Trophoblast cell (in vitro differentiated cells and primary cell): ENCODE data around the gene PLB1.

ENCODE experiments used
- DNase-seq, 2 donors: peaks; one replicate each; pipeline ENCODE4 v3.0.0-alpha.2; 2016
- H2AFZ ChIP-seq: 2 replicates; pipeline ENCODE4 v1.6.1; 2013; ENCODE audit warnings: low read length, moderate library complexity, mild to moderate bottlenecking; ENCODE audit not compliant: insufficient read depth, poor library complexity
- H2AK5ac ChIP-seq: 2 replicates; pipeline ENCODE4 v1.6.1; 2013; ENCODE audit warnings: mild to moderate bottlenecking, low read length
- H2BK120ac ChIP-seq: 2 replicates; pipeline ENCODE4 v1.6.1; 2013; ENCODE audit warnings: low read length, mild to moderate bottlenecking, moderate library complexity; ENCODE audit not compliant: insufficient read depth, poor library complexity
- H2BK12ac ChIP-seq: 2 replicates; pipeline ENCODE4 v1.6.1; 2013; ENCODE audit warnings: mild to moderate bottlenecking, low read length, moderate library complexity
- H2BK5ac ChIP-seq: 2 replicates; pipeline ENCODE4 v1.6.1; 2013; ENCODE audit warnings: low read length, low read depth, moderate library complexity, mild to moderate bottlenecking; ENCODE audit not compliant: poor library complexity
- H3K14ac ChIP-seq: 2 replicates; pipeline ENCODE4 v1.6.1; 2013; ENCODE audit warnings: mild to moderate bottlenecking, low read length
- H3K18ac ChIP-seq: 2 replicates; pipeline ENCODE4 v1.6.1; 2013; ENCODE audit warnings: mild to moderate bottlenecking, low read length
- H3K23ac ChIP-seq: 2 replicates; pipeline ENCODE4 v1.6.1; 2013; ENCODE audit warnings: low read length
- H3K27ac ChIP-seq: 2 replicates; pipeline ENCODE4 v1.5.1; 2013; ENCODE audit warnings: low read depth, mild to moderate bottlenecking, inconsistent platforms, low read length, moderate library complexity
- H3K27me3 ChIP-seq: 2 replicates; pipeline ENCODE4 v1.6.1; 2013; ENCODE audit warnings: inconsistent platforms, mild to moderate bottlenecking, low read length, moderate library complexity; ENCODE audit not compliant: insufficient read depth
- H3K36me3 ChIP-seq, 2 experiments: 1 replicate in 1 of 2; 2 replicates in 1 of 2; pipeline ENCODE4 v1.6.1; 2013; ENCODE audit warnings: low read length in 2 of 2, mild to moderate bottlenecking in 2 of 2, moderate library complexity in 1 of 2; ENCODE audit not compliant: insufficient read depth in 2 of 2, control insufficient read depth in 1 of 2
- H3K4ac ChIP-seq: 2 replicates; pipeline ENCODE4 v1.6.1; 2013; ENCODE audit warnings: low read depth, mild to moderate bottlenecking, low read length, moderate library complexity
- H3K4me1 ChIP-seq, 2 experiments: 1 replicate in 1 of 2; 2 replicates in 1 of 2; pipeline ENCODE4 v1.6.1; 2013; ENCODE audit warnings: low read length in 2 of 2, mild to moderate bottlenecking in 2 of 2, moderate library complexity in 1 of 2; ENCODE audit not compliant: insufficient read depth in 2 of 2, control insufficient read depth in 1 of 2
- H3K4me2 ChIP-seq: 2 replicates; pipeline ENCODE4 v1.6.1; 2013; ENCODE audit warnings: inconsistent platforms, mild to moderate bottlenecking, low read length, moderate library complexity
- H3K4me3 ChIP-seq: 2 replicates; pipeline ENCODE4 v1.5.1; 2013; ENCODE audit warnings: mild to moderate bottlenecking, low read depth, low read length, inconsistent platforms
- H3K79me1 ChIP-seq: one replicate; pipeline ENCODE4 v1.6.1; 2013; ENCODE audit warnings: low read length
- H3K79me2 ChIP-seq: 2 replicates; pipeline ENCODE4 v1.6.1; 2013; ENCODE audit warnings: low read length, mild to moderate bottlenecking; ENCODE audit not compliant: control insufficient read depth, insufficient read depth, poor library complexity
- H3K9ac ChIP-seq: 2 replicates; pipeline ENCODE4 v1.6.1; 2013; ENCODE audit warnings: mild to moderate bottlenecking, low read length
- H3K9me3 ChIP-seq: 2 replicates; pipeline ENCODE4 v1.6.1; 2013; ENCODE audit warnings: low read depth, mild to moderate bottlenecking, control low read depth, inconsistent platforms, low read length; ENCODE audit not compliant: insufficient read depth
- H4K12ac ChIP-seq: 2 replicates; pipeline ENCODE4 v1.6.1; 2013; ENCODE audit warnings: low read depth, mild to moderate bottlenecking, low read length, moderate library complexity
- H4K8ac ChIP-seq: 2 replicates; pipeline ENCODE4 v1.6.1; 2013; ENCODE audit warnings: low read depth, mild to moderate bottlenecking, low read length, moderate library complexity
- H4K91ac ChIP-seq: one replicate; pipeline ENCODE4 v1.6.1; 2013; ENCODE audit warnings: low read depth, mild to moderate bottlenecking, low read length, moderate library complexity
- WGBS: extraction: QIAGEN DNeasy Blood & Tissue Kit; methylation state at CpG from one replicate; pipeline ENCODE4 v1.1.7; 2013; ENCODE audit warnings: missing lambda C conversion rate; ENCODE audit not compliant: insufficient read length, insufficient coverage; ENCODE audit errors: extremely low coverage; 5-methylcytosine and 5-hydroxymethylcytosine counted together

The PLB1 gene

DNA sequence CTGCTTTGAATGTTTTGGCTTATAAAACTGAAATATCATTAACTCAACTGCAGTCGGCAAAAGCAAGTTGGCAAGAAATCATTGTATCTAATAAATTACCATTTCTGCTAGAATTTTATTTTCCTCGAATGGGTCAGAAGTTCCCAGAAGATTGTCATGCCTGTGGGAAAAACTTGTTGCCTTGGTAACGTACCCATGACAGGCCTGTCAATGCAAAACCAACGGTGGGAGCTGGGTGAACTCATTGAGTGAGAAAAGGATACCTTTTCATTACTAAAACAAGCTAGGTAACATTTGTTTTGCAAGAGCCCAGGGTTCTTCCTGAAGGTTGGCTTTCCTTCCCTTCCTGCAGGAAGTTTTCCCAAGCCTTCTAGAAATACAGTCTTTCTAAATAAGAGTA is 9.5 kb downstream of the PLB1 start:
- Histone ChIP-seq H3K9me3 (no peaks in the 10 kb centered on the region), H2AK5ac (no peak overlapping the region), H4K12ac (no peak overlapping the region), H3K4me2 (no peak overlapping the region), H2AFZ (no peak overlapping the region), H3K79me2 (no peaks in the 10 kb centered on the region), H3K4ac (no peak overlapping the region), H3K4me1 (peaks cover 0 to 2% of the 10 kb centered on the region in 2 experiments), H2BK120ac (no peak overlapping the region), H3K9ac (no peak overlapping the region), H3K4me3 (no peak overlapping the region), H3K14ac (no peak overlapping the region), H3K79me1 (no peaks in the 10 kb centered on the region), H4K91ac (no peak overlapping the region), H3K27ac (no peak overlapping the region), H2BK5ac (no peak overlapping the region), H3K27me3 (no peaks in the 10 kb centered on the region), H3K23ac (no peak overlapping the region), H4K8ac (no peak overlapping the region), H3K18ac (no peak overlapping the region), H3K36me3 (no peaks in the 10 kb centered on the region), H2BK12ac (no peak overlapping the region)
- WGBS: no CpG with 5 or more reads among the region's 4 CpGs
- no peak for DNase-seq

GRCh38 chr2:28506112-28506910 is 10.5 kb downstream of the PLB1 start:
- H4K12ac ChIP-seq: no peak overlapping the region
- no peak overlapping the region for H3K27ac ChIP-seq
- H2BK12ac ChIP-seq: no peak overlapping the region
- H3K27me3 ChIP-seq: no peaks in the 10 kb centered on the region
- DNase-seq: peak in 1 of 2 donors; percentile 3
- H4K91ac ChIP-seq: no peak overlapping the region
- H3K4me1 ChIP-seq: peaks cover 0 to 2% of the 10 kb centered on the region in 2 experiments
- H2BK120ac ChIP-seq: no peak overlapping the region
- no peak overlapping the region for H3K14ac ChIP-seq
- no peaks in the 10 kb centered on the region for H3K9me3 ChIP-seq
- H2AK5ac ChIP-seq: no peak overlapping the region
- no peak overlapping the region for H3K4me3 ChIP-seq
- no peaks in the 10 kb centered on the region for H3K79me2 ChIP-seq
- no peak overlapping the region for H3K4ac ChIP-seq
- no peak overlapping the region for H3K4me2 ChIP-seq
- H3K9ac ChIP-seq: no peak overlapping the region
- H3K18ac ChIP-seq: no peak overlapping the region
- no peaks in the 10 kb centered on the region for H3K79me1 ChIP-seq
- WGBS: no CpG with 5 or more reads among the region's 5 CpGs
- H2AFZ ChIP-seq: no peak overlapping the region
- no peaks in the 10 kb centered on the region for H3K36me3 ChIP-seq
- no peak overlapping the region for H2BK5ac ChIP-seq
- no peak overlapping the region for H3K23ac ChIP-seq
- H4K8ac ChIP-seq: no peak overlapping the region

DNA sequence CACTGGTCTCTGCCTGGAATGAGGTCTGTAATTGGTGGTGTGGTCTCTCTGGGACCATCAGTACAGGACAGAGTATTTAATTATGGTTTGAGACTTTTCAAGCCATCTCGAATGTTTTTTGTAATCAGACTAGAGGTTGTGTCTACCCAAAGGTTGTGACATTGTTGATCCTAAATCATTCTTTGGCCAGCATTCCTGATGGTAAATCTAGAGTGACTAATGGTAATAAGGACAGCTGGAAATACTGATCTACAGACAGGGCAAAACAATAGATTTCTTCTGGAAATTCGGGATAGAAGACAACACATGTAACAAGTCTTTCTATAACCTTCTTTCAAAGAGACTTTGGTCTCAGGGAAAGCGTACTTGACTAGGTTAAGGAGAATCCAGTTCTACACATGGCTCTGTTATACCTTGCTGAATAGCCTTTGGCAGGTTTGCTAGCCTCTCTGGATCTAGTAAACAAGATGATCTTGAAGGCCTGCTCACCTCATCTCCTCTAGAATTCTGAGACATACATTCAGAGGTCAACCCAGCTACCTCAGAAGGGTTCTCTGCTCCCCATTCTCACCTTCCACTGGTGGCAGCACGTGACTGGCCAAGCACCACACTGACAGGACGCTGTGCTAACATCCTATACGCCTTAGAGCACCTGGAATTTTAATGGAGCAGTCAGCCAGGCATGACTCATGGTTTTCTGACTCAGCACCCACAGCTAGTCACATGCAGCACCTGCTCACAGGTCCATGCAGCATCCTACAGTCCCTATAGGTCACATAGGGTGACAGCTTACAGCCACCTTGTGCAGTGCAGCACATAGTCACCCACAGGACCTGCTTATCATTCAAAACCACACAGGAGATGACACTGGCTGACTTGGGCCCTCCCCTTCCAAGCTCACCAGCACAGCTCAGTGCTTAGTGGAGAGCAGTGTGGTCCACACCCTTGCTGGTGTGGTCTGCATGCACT is 12.2 kb downstream of the PLB1 start:
- no peaks in the 10 kb centered on the region for H3K79me2 ChIP-seq
- H3K9me3 ChIP-seq: no peaks in the 10 kb centered on the region
- no peaks in the 10 kb centered on the region for H3K27me3 ChIP-seq
- no peaks in the 10 kb centered on the region for H3K79me1 ChIP-seq
- no peak overlapping the region for H3K14ac ChIP-seq
- no CpG with 5 or more reads among the region's 6 CpGs for WGBS
- H3K36me3 ChIP-seq: no peaks in the 10 kb centered on the region
- H3K4ac ChIP-seq: no peak overlapping the region
- H3K27ac ChIP-seq: no peak overlapping the region
- no peak overlapping the region for H3K4me3 ChIP-seq
- no peak overlapping the region for H3K4me2 ChIP-seq
- peak; percentile 80 to 84 for DNase-seq
- H3K23ac ChIP-seq: no peak overlapping the region
- H4K91ac ChIP-seq: no peak overlapping the region
- H3K18ac ChIP-seq: no peak overlapping the region
- no peak overlapping the region for H2AK5ac ChIP-seq
- H4K8ac ChIP-seq: no peak overlapping the region
- H2BK5ac ChIP-seq: no peak overlapping the region
- H3K4me1 ChIP-seq: peaks cover 0 to 2% of the 10 kb centered on the region in 2 experiments
- no peak overlapping the region for H2BK12ac ChIP-seq
- no peak overlapping the region for H3K9ac ChIP-seq
- no peak overlapping the region for H4K12ac ChIP-seq
- H2BK120ac ChIP-seq: no peak overlapping the region
- no peak overlapping the region for H2AFZ ChIP-seq

GRCh38 chr2:28509361-28509760 is 13.5 kb downstream of the PLB1 start:
- Histone ChIP-seq H2BK5ac (no peak overlapping the region), H3K4me3 (no peak overlapping the region), H3K4me1 (peaks cover 0 to 2% of the 10 kb centered on the region in 2 experiments), H3K23ac (no peak overlapping the region), H2AFZ (no peak overlapping the region), H3K9ac (no peak overlapping the region), H2BK12ac (no peak overlapping the region), H3K9me3 (no peaks in the 10 kb centered on the region), H3K79me1 (no peaks in the 10 kb centered on the region), H3K36me3 (no peaks in the 10 kb centered on the region), H3K27me3 (no peaks in the 10 kb centered on the region), H3K4ac (no peak overlapping the region), H4K91ac (no peak overlapping the region), H2AK5ac (no peak overlapping the region), H4K12ac (no peak overlapping the region), H3K18ac (no peak overlapping the region), H3K79me2 (no peaks in the 10 kb centered on the region), H3K14ac (no peak overlapping the region), H4K8ac (no peak overlapping the region), H2BK120ac (no peak overlapping the region), H3K4me2 (no peak overlapping the region), H3K27ac (no peak overlapping the region)
- WGBS: no CpG with 5 or more reads among the region's 1 CpG
- DNase-seq: no peak
